ENCODE results near the gene FANK1.
"Not testable (repeated sequence)": the region's sequence is repeated elsewhere in the genome, so short reads cannot be mapped to it uniquely, and the experiment has no call there.

The FANK1 gene

GRCh38 chr10:125896088-125896934 lies at the start of gene FANK1:
TSS of gene FANK1 (plus strand) at chr10:125896564. CDS start at chr10:125896643, 79 bp downstream.
- not testable (repeated sequence) for FAIRE-seq

- FAIRE-seq: no peak
These were observed 49.5 kb upstream of the FANK1 start for GRCh38 chr10:125846894-125847293.

GRCh38 chr10:125848371-125848770 lies 48.0 kb upstream of the FANK1 start:
- FAIRE-seq: no peak

GRCh38 chr10:125848857-125849256 lies 47.5 kb upstream of the FANK1 start:
- FAIRE-seq: no peak

DNA sequence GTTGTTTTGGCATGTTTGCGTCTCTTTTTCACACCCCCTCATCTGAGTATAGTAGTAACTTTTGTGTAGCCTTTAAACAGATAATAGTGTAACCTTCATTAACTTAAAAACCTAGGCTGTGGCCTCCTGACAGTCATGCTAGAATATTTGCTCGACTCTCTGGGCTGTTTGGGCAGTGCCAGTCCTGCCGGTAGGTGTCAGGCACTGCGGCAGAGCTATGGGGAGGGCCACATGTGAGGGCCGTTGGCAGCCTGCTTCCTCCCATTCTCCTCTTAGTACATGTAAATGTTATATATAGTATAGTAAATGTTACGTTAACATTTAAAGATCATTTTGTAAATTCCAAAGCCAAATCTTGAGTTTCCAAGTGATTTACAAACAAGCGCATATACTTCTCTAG lies 46.9 kb upstream of the FANK1 start:
- no peak for FAIRE-seq

- FAIRE-seq: no peak
These were observed 45.3 kb upstream of the FANK1 start for GRCh38 chr10:125850766-125851731.

- no peak for FAIRE-seq
These were observed 43.9 kb upstream of the FANK1 start for GRCh38 chr10:125852487-125852886.

GRCh38 chr10:125857185-125857760 lies 39.1 kb upstream of the FANK1 start:
- FAIRE-seq: no peak

- FAIRE-seq: no peak
These were observed 37.1 kb upstream of the FANK1 start for GRCh38 chr10:125859128-125859817.

- no peak for FAIRE-seq
These were observed 31.2 kb upstream of the FANK1 start for GRCh38 chr10:125865120-125865519.

GRCh38 chr10:125866421-125867029 lies 29.8 kb upstream of the FANK1 start:
- no peak for FAIRE-seq

DNA sequence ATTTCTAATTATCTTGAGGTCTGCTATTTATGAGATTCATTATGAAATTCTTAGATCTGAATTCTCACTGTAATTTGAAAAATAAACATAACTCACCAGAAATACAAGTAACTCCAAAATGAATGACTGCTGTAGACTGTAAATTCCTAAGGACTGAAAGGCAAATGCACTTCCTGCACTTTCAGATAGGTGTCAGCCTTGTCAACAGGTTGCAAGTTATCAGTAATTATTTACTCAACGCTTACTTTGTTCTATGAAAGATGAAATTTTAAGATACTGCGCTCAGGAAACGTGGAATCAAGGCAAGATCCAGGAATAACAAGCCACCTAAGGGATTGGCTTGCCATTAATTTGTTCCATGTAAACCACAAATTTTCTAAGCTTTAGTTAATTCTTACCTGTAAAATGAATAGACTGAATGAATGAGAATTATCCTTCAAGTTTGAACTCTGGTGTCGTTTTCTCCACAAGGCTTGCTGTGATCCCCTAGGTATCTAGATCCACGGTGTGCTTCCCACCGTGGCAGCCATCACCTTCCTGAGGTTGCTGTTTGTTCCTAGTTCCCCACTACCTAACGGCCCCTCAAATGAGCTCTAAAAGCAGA lies 27.9 kb upstream of the FANK1 start:
- peak; percentile 13 for FAIRE-seq

DNA sequence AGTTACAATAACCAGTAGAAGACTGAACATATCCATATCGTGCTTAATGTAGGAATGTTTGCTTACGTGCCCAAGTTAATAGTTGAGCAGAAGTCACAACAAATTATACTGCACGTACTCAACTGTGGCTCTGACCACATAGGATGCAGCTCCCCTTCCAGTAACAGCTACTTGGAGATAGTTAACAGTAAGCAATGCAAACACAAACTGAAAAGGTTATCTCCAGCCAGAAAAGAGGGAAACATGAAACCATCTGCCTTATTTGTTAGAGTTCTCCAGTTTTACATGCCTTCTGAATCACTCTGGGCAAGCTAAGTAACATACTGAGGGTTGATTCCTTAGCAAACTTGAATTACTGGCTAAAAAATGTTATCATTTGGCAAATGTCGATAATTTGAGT lies 25.0 kb upstream of the FANK1 start:
- FAIRE-seq: no peak

- no peak for FAIRE-seq
These were observed 17.2 kb upstream of the FANK1 start for GRCh38 chr10:125878957-125879835.

DNA sequence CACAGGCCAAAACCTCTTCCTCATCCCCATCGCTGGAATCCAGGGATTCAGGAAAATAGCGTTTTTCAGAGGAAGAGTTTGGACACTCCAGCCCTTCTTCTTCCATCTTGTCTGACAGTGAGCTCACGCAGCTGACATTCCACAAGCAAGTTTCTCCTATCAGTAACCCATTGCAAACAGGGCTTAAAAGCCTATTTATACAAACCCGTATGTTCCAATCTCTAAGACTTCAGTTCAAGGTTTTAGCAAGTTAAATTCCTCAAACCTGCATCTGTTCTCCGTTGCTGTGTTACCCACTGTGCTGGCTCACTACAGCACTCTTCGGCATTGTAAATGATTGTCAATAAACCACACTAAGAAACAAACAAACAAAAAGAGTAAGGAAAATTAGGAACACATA lies 15.6 kb upstream of the FANK1 start:
- no peak for FAIRE-seq

- no peak for FAIRE-seq
These were observed 15.2 kb upstream of the FANK1 start, which contains the start of gene DHX32 for GRCh38 chr10:125881192-125881591. TSS of gene DHX32 (minus strand) at chr10:125881292. CDS start at chr10:125880824, 468 bp downstream.

DNA sequence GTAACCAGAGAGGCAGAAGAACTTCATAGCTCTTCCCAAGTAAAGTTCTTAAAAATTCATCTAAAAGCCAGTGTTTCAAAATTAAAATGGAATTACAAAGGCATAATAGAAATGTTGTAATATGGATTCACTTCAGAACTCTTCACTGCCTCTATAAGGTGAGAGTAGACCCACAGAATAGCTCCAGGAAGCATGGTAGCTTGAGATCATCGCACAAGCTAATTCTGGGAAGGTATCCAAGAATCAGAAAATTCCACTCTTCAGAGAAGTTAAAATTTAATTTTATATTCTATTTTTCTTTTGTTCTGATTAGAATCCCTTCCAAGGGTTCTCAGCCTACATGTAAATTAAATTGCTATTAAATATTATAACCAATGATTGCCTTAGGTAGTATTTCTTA lies 13.8 kb upstream of the FANK1 start:
- no peak for FAIRE-seq

- FAIRE-seq: no peak
These were observed 13.2 kb upstream of the FANK1 start for GRCh38 chr10:125883211-125883610.

- FAIRE-seq: no peak
These were observed 9.4 kb upstream of the FANK1 start for GRCh38 chr10:125886914-125887512.

GRCh38 chr10:125889441-125889840 lies 6.9 kb upstream of the FANK1 start:
- not testable (repeated sequence) for FAIRE-seq
